ENCODE results near the gene OR5M8. TPM values are rescaled to one million over a fixed set of nuclear protein-coding genes. Genes with fewer than 3 reads are reported as not detected.

The OR5M8 gene
- total RNA-seq, 1 experiment from 2014 or later = not detected

Other genes starting within 250 kb of the OR5M8 start
- not detected in 3 replicates for gene OR5T3, start 239.1 kb downstream of the OR5M8 start, total RNA-seq (2021)
- gene OR5T1, start 217.2 kb downstream of the OR5M8 start, total RNA-seq (2021) = not detected in 3 replicates
- not detected in 3 replicates for gene OR8H1, start 199.1 kb downstream of the OR5M8 start, total RNA-seq (2021)
- not detected in 3 replicates for gene OR8K3, start 176.2 kb downstream of the OR5M8 start, total RNA-seq (2021)
- gene OR8K1, start 145.3 kb downstream of the OR5M8 start, total RNA-seq (2021) = not detected in 3 replicates
- not detected in 3 replicates for gene OR8J1, start 137.1 kb downstream of the OR5M8 start, total RNA-seq (2021)
- gene OR8U1, start 115.7 kb downstream of the OR5M8 start, total RNA-seq (2021) = not detected in 3 replicates
- not detected in 3 replicates for gene OR5AL1, start 78.7 kb downstream of the OR5M8 start, total RNA-seq (2021)
- gene OR5M3, start 18.0 kb downstream of the OR5M8 start, total RNA-seq (2021) = not detected in 3 replicates
- not detected in 3 replicates for gene OR5M11, start 51.9 kb upstream of the OR5M8 start, total RNA-seq (2021)
- gene OR5M10, start 86.4 kb upstream of the OR5M8 start, total RNA-seq (2021) = not detected in 3 replicates
- not detected in 3 replicates for gene OR5M1, start 123.5 kb upstream of the OR5M8 start, total RNA-seq (2021)
- not detected in 3 replicates for gene OR5AP2, start 151.1 kb upstream of the OR5M8 start, total RNA-seq (2021)
- not detected in 3 replicates for gene OR5AR1, start 172.3 kb upstream of the OR5M8 start, total RNA-seq (2021)
- not detected in 3 replicates for gene OR9G1, start 207.7 kb upstream of the OR5M8 start, total RNA-seq (2021)